Measurements from ENCODE around the gene BPI.
A peak's percentile ranks its signal among the peaks of the same experiment; 100 is the strongest.
"Not testable (repeated sequence)": the region's sequence is repeated elsewhere in the genome, so short reads cannot be mapped to it uniquely, and the experiment has no call there.

BPI gene

GRCh38 chr20:38303908-38304379 lies at the start of gene BPI:
TSS of gene BPI (plus strand) at chr20:38304156. CDS start at chr20:38304224, 68 bp downstream.
- peak; percentile 93 for DNase-seq

GRCh38 chr20:38254621-38255020 lies 49.3 kb upstream of the BPI start:
- not testable (repeated sequence) for DNase-seq

GRCh38 chr20:38255393-38255792 lies 48.6 kb upstream of the BPI start:
- no peak for DNase-seq

- DNase-seq, result no peak
Observed at GRCh38 chr20:38256021-38256420, 47.9 kb upstream of the BPI start.

GRCh38 chr20:38256966-38257365 lies 47.0 kb upstream of the BPI start:
- no peak for DNase-seq

- no peak for DNase-seq
Observed at GRCh38 chr20:38258545-38259215, 45.3 kb upstream of the BPI start.

- no peak for DNase-seq
Observed at GRCh38 chr20:38260025-38260377, 44.0 kb upstream of the BPI start.

GRCh38 chr20:38260378-38261053 lies 43.4 kb upstream of the BPI start, which contains the start of gene KIAA1755:
TSS of gene KIAA1755 (minus strand) at chr20:38260735. CDS start at chr20:38260500, 235 bp downstream.
- no peak for DNase-seq

GRCh38 chr20:38261054-38261390 lies 42.9 kb upstream of the BPI start:
- no peak for DNase-seq

GRCh38 chr20:38262931-38263330 lies 41.0 kb upstream of the BPI start:
- no peak for DNase-seq

GRCh38 chr20:38266426-38266825 lies 37.5 kb upstream of the BPI start:
- no peak for DNase-seq

GRCh38 chr20:38267296-38267695 lies 36.7 kb upstream of the BPI start:
- DNase-seq, result no peak

- DNase-seq, result no peak
Observed at GRCh38 chr20:38267901-38268514, 35.9 kb upstream of the BPI start.

- DNase-seq, result no peak
Observed at GRCh38 chr20:38269040-38269439, 34.9 kb upstream of the BPI start.

- DNase-seq, result no peak
Observed at GRCh38 chr20:38269715-38270114, 34.2 kb upstream of the BPI start.

- DNase-seq, result no peak
Observed at GRCh38 chr20:38270869-38271605, 32.9 kb upstream of the BPI start.

- no peak for DNase-seq
Observed at GRCh38 chr20:38271608-38272120, 32.3 kb upstream of the BPI start.

GRCh38 chr20:38272398-38272797 lies 31.6 kb upstream of the BPI start:
- no peak for DNase-seq

- DNase-seq, result no peak
Observed at GRCh38 chr20:38272961-38273360, 31.0 kb upstream of the BPI start.

- DNase-seq, result peak; percentile 13
Observed at GRCh38 chr20:38275815-38276550, 28.0 kb upstream of the BPI start.

- DNase-seq, result no peak
Observed at GRCh38 chr20:38277285-38277684, 26.7 kb upstream of the BPI start.

- no peak for DNase-seq
Observed at GRCh38 chr20:38277691-38278090, 26.3 kb upstream of the BPI start.

- DNase-seq, result no peak
Observed at GRCh38 chr20:38278131-38278530, 25.8 kb upstream of the BPI start.

Measured in OCI-M1 (cell line).